IMR-90 (cell line): ENCODE results near the gene FHDC1. TPM values are rescaled to one million over a fixed set of nuclear protein-coding genes. Genes with fewer than 3 reads are reported as not detected.

ENCODE experiments used
- ATAC-seq: fragments of 200-7000 bp; cut with Tn5 transposase; 2 replicates; pipeline ENCODE4 v1.9.1; 2020; ENCODE audit warnings: low read depth, mild to moderate bottlenecking, moderate library complexity
- BruUV-seq: library from RNA; stranded (reverse); fragments of 400-500 nt; replicated peaks from 2 replicates; lab custom pipeline; 2021; lab: Mats Ljungman, UMichigan
- CTCF ChIA-PET: fragments of 300-600 bp; formaldehyde crosslinking; extraction: SDS; loops from one replicate; lab custom pipeline; 2021; ENCODE audit warnings: antibody characterized with exemption; lab: Yijun Ruan, JAX
- POLR2A ChIA-PET: fragments of 300-600 bp; sonication (Branson Sonifier 250); formaldehyde crosslinking; loops from one replicate; lab custom pipeline; 2022; ENCODE audit warnings: antibody characterized with exemption; ENCODE audit not compliant: unreplicated experiment; lab: Charles Lee
- DNase-seq: peaks from one replicate; pipeline ENCODE4 v3.0.0; 2013
- H2AFZ ChIP-seq: replicated peaks from 2 replicates; pipeline ENCODE3; 2013; ENCODE audit warnings: low read length, mild to moderate bottlenecking; ENCODE audit not compliant: poor library complexity
- H2AK5ac ChIP-seq: 2 replicates; pipeline ENCODE4 v1.6.1; 2013; ENCODE audit warnings: low read depth, low read length, inconsistent platforms
- H2AK9ac ChIP-seq: replicated peaks from 2 replicates; pipeline ENCODE3; 2013; ENCODE audit warnings: mild to moderate bottlenecking, low read depth, low read length, moderate library complexity; ENCODE audit not compliant: poor library complexity
- H2BK120ac ChIP-seq: 2 replicates; pipeline ENCODE4 v1.6.1; 2013; ENCODE audit warnings: low read depth, low read length, inconsistent platforms
- H2BK15ac ChIP-seq: 3 replicates; pipeline ENCODE4 v1.6.1; 2013; ENCODE audit warnings: low read depth, low read length, inconsistent platforms
- H2BK20ac ChIP-seq: 2 replicates; pipeline ENCODE4 v1.6.1; 2013; ENCODE audit warnings: low read depth, mild to moderate bottlenecking, inconsistent platforms, low read length, moderate library complexity
- H2BK5ac ChIP-seq: 2 replicates; pipeline ENCODE4 v1.6.1; 2013; ENCODE audit warnings: mild to moderate bottlenecking, low read depth, low read length, inconsistent platforms; ENCODE audit not compliant: poor library complexity, severe bottlenecking
- H3K14ac ChIP-seq: replicated peaks from 2 replicates; pipeline ENCODE4 v1.6.1; 2013; ENCODE audit warnings: low read depth, low read length, inconsistent platforms
- H3K18ac ChIP-seq: 2 replicates; pipeline ENCODE4 v1.6.1; 2013; ENCODE audit warnings: low read depth, low read length, control low read depth
- H3K23ac ChIP-seq: 2 replicates; pipeline ENCODE4 v1.6.1; 2013; ENCODE audit warnings: low read depth, low read length, inconsistent platforms
- H3K27ac ChIP-seq: 2 replicates; pipeline ENCODE4 v1.5.1; 2013; ENCODE audit warnings: mild to moderate bottlenecking, control low read depth, low read length; ENCODE audit not compliant: insufficient read depth
- H3K27me3 ChIP-seq: 2 replicates; pipeline ENCODE4 v1.6.1; 2013; ENCODE audit warnings: low read length; ENCODE audit not compliant: control insufficient read depth, insufficient read depth
- H3K36me3 ChIP-seq: 2 replicates; pipeline ENCODE4 v1.6.1; 2013; ENCODE audit warnings: low read length, mixed read lengths; ENCODE audit not compliant: control insufficient read depth, insufficient read depth
- H3K4ac ChIP-seq: 2 replicates; pipeline ENCODE4 v1.6.1; 2013; ENCODE audit warnings: low read depth, low read length, inconsistent platforms
- H3K4me1 ChIP-seq: 2 replicates; pipeline ENCODE4 v1.6.1; 2013; ENCODE audit warnings: low read length, mixed read lengths; ENCODE audit not compliant: control insufficient read depth, insufficient read depth
- H3K4me2 ChIP-seq: 2 replicates; pipeline ENCODE4 v1.6.1; 2013; ENCODE audit warnings: low read depth, mild to moderate bottlenecking, control low read depth, low read length, moderate library complexity
- H3K4me3 ChIP-seq: 2 replicates; pipeline ENCODE4 v1.5.1; 2013; ENCODE audit warnings: low read depth, mild to moderate bottlenecking, control low read depth, low read length, moderate library complexity; ENCODE audit not compliant: insufficient read depth
- H3K56ac ChIP-seq: 2 replicates; pipeline ENCODE4 v1.6.1; 2013; ENCODE audit warnings: low read length, inconsistent platforms; ENCODE audit not compliant: insufficient read depth; ENCODE audit errors: extremely low read depth
- H3K79me1 ChIP-seq, 2 experiments: 2 replicates each; pipeline ENCODE4 v1.6.1; 2013; ENCODE audit warnings: low read length in 2 of 2, inconsistent platforms in 1 of 2, low read depth in 1 of 2
- H3K9ac ChIP-seq: 2 replicates; pipeline ENCODE4 v1.6.1; 2013; ENCODE audit warnings: low read depth, low read length, control low read depth
- H3K9me1 ChIP-seq: 2 replicates; pipeline ENCODE4 v1.6.1; 2013; ENCODE audit warnings: low read length, inconsistent platforms; ENCODE audit not compliant: insufficient read depth
- H3K9me3 ChIP-seq: 2 replicates; pipeline ENCODE4 v1.6.1; 2013; ENCODE audit warnings: low read length; ENCODE audit not compliant: control insufficient read depth, insufficient read depth
- H4K20me1 ChIP-seq: 2 replicates; pipeline ENCODE4 v1.6.1; 2013; ENCODE audit warnings: low read length, inconsistent platforms; ENCODE audit not compliant: insufficient read depth
- H4K5ac ChIP-seq: 2 replicates; pipeline ENCODE4 v1.6.1; 2013; ENCODE audit warnings: mild to moderate bottlenecking, low read depth, low read length, control low read depth
- H4K8ac ChIP-seq, 2 experiments: 2 replicates each; pipeline ENCODE4 v1.6.1; 2013; ENCODE audit warnings: low read depth in 2 of 2, low read length in 2 of 2, control low read depth in 1 of 2, inconsistent platforms in 1 of 2
- H4K91ac ChIP-seq: 2 replicates; pipeline ENCODE4 v1.6.1; 2013; ENCODE audit warnings: low read depth, low read length, inconsistent platforms; ENCODE audit not compliant: insufficient read depth
- CHD1 ChIP-seq: IDR thresholded peaks from 2 replicates; pipeline ENCODE4 v1.6.1; 2012; ENCODE audit warnings: low read depth, low read length, improper control_type of control experiment
- ELK1 ChIP-seq: fragments of 150-350 bp; IDR thresholded peaks from 2 replicates; pipeline ENCODE4 v1.6.1; 2016; ENCODE audit warnings: low read depth, mild to moderate bottlenecking, low read length, moderate library complexity, borderline replicate concordance
- FOS ChIP-seq: fragments of 150-350 bp; IDR thresholded peaks from 2 replicates; pipeline ENCODE4 v1.6.1; 2016; ENCODE audit warnings: low read depth, low read length
- MAFK ChIP-seq: IDR thresholded peaks from 2 replicates; pipeline ENCODE4 v1.6.1; 2012; ENCODE audit warnings: low read depth, low read length, improper control_type of control experiment
- MAZ ChIP-seq: IDR thresholded peaks from 2 replicates; pipeline ENCODE4 v1.6.1; 2012; ENCODE audit warnings: low read depth, mild to moderate bottlenecking, low read length, improper control_type of control experiment, moderate library complexity, borderline replicate concordance
- MXI1 ChIP-seq: IDR thresholded peaks from 2 replicates; pipeline ENCODE4 v1.6.1; 2012; ENCODE audit warnings: low read depth, mild to moderate bottlenecking, low read length, moderate library complexity, borderline replicate concordance
- NFE2L2 ChIP-seq: fragments of 150-350 bp; IDR thresholded peaks from 2 replicates; pipeline ENCODE4 v1.6.1; 2016; ENCODE audit warnings: low read depth, mild to moderate bottlenecking, low read length
- RAD21 ChIP-seq: IDR thresholded peaks from 2 replicates; pipeline ENCODE4 v1.6.1; 2012; ENCODE audit warnings: low read length, improper control_type of control experiment
- RCOR1 ChIP-seq: IDR thresholded peaks from 2 replicates; pipeline ENCODE4 v1.6.1; 2012; ENCODE audit warnings: mild to moderate bottlenecking, low read length, improper control_type of control experiment; ENCODE audit not compliant: insufficient replicate concordance
- WGBS, 2 experiments: methylation state at CpG; one replicate each; pipeline versions ENCODE4 v1.1.5 to v1.1.7; 2013; ENCODE audit warnings: missing lambda C conversion rate in 2 of 2; ENCODE audit not compliant: insufficient read length in 1 of 2; ENCODE audit errors: extremely low coverage in 2 of 2; 5-methylcytosine and 5-hydroxymethylcytosine counted together
- dilution Hi-C: fragments of 300-500 bp; cut with HindIII; formaldehyde crosslinking; loops from one replicate; pipeline ENCODE4 v1.14.3; 2018; ENCODE audit warnings: low sequenced_read_pairs; ENCODE audit not compliant: unreplicated experiment
- in situ Hi-C: fragments of 300-500 bp; cut with MboI; formaldehyde crosslinking; loops from 3 replicates; pipeline ENCODE4 v1.14.3; 2019; ENCODE audit warnings: low sequenced_read_pairs, inconsistent platforms, mixed read lengths
- intact Hi-C: fragments of 100-400 bp; cut with micrococcal nuclease; formaldehyde crosslinking; loops from 2 replicates; pipeline ENCODE4 v1.10.0; 2022
- polyA plus RNA-seq, 3 experiments: library from polyadenylated mRNA; depleted of rRNA; stranded (reverse); fragments of >200 nt; gene quantifications; 2 replicates each; pipeline ENCODE4 v1.2.3, GENCODE V29; 2012; ENCODE audit warnings: low replicate concordance in 1 of 3
- total RNA-seq: library from RNA; depleted of rRNA; stranded (reverse); fragments of >200 nt; gene quantifications from 2 replicates; pipeline ENCODE4 v1.2.3, GENCODE V29; 2012

Gene FHDC1
- total and polyA plus RNA-seq, 2 of the 4 experiments (the other 2 are of a cell fraction), result under 0.01 to 0.09 TPM

DNA sequence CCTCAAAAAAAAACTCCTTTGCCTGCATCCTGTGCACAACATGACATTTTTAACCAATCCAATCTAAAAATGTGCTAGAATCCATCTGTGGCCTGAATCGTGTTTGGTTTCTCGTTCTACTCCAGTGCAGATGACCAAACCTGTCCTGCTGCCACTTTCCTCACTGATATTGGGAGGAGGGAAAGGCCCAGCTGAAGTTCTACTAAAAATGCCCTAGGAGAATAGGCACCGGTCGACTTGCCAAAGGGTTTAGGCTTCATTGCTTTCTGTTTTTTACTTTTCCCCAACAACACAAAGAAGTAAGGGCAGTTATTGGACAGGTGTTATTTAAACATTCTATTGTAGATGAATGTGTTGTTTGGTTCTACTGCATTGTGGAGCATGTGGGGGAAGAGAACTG is 7.8 kb upstream of the FHDC1 start:
- Histone ChIP-seq H4K5ac (no peak overlapping the region), H3K27ac (no peak overlapping the region), H3K14ac (no peak overlapping the region), H3K9ac (no peak overlapping the region), H4K91ac (no peak overlapping the region), H4K8ac (no peak overlapping the region), H2AK9ac (no peak overlapping the region), H3K79me1 (no peaks in the 10 kb centered on the region), H3K23ac (no peak overlapping the region), H2AK5ac (no peak overlapping the region), H3K9me3 (no peaks in the 10 kb centered on the region), H3K27me3 (peaks cover 6% of the 10 kb centered on the region), H3K4me2 (no peak overlapping the region), H3K4me1 (no peaks in the 10 kb centered on the region), H4K20me1 (no peaks in the 10 kb centered on the region), H3K56ac (no peak overlapping the region), H3K36me3 (no peaks in the 10 kb centered on the region), H3K4ac (no peak overlapping the region), H2BK120ac (no peak overlapping the region), H2BK15ac (no peak overlapping the region), H3K18ac (no peak overlapping the region), H3K4me3 (no peak overlapping the region), H2AFZ (no peak overlapping the region), H2BK20ac (no peak overlapping the region), H3K9me1 (no peaks in the 10 kb centered on the region), H2BK5ac (no peak overlapping the region)
- WGBS, 2 experiments, result no CpG with 5 or more reads among the region's 4 CpGs
- DNase-seq (no peak), ATAC-seq (no peak)
- ChIA-PET POLR2A (no interaction called here), CTCF (interaction anchor here (0.7 to 0.8 kb wide), 2 partner anchors 146 to 217 kb away, joined by 3 read pairs; no protein-coding TSS in a partner anchor)
- intact Hi-C loops (no loop called here), dilution Hi-C loops (no loop called here), in situ Hi-C loops (no loop called here)
- TF ChIP-seq MXI1, result no peak
- no peak for TF ChIP-seq MAFK
- TF ChIP-seq CHD1, result no peak
- TF ChIP-seq ELK1, result no peak
- no peak for TF ChIP-seq NFE2L2
- TF ChIP-seq FOS, result no peak
- no peak for TF ChIP-seq MAZ
- TF ChIP-seq RCOR1, result no peak
- TF ChIP-seq RAD21, result no peak
- BruUV-seq, result no TSS peak
